Keratinocyte (primary cell): ENCODE data around the gene CAMKK2.

Source experiments
- CTCF ChIP-seq, 3 experiments: IDR thresholded peaks in 1 of 3; conservative IDR thresholded peaks in 1 of 3; optimal IDR thresholded peaks in 1 of 3; 2 replicates in 2 of 3; 3 replicates in 1 of 3; pipeline versions ENCODE3 to v1.5.1; 2011; ENCODE audit warnings: low read length in 3 of 3, mild to moderate bottlenecking in 3 of 3, moderate library complexity in 2 of 3, control low read depth in 1 of 3, inconsistent platforms in 1 of 3; ENCODE audit not compliant: insufficient read depth in 2 of 3; ENCODE audit errors: extremely low read depth in 1 of 3
- EZH2 ChIP-seq: IDR thresholded peaks from one replicate; pipeline ENCODE4 v1.6.1; 2012; ENCODE audit warnings: inconsistent platforms, mild to moderate bottlenecking, low read length, moderate library complexity

GRCh38 chr12:121224591-121224990, 71.9 kb downstream of the CAMKK2 start:
- TF ChIP-seq CTCF (optimal IDR thresholded peaks at IDR 0.05 in 1 of 3, IDR thresholded peaks at IDR 0.05 in 1 of 3, conservative IDR thresholded peaks at IDR 0.05 in 1 of 3; ENCODE audit: extremely low read depth in 1 of 3, insufficient read depth in 2 of 3, low read length in 3 of 3) (no peak), EZH2 (no peak)
